Lung microvascular endothelial cell (primary cell): ENCODE measurements around the gene HEG1. TPM values are rescaled to one million over a fixed set of nuclear protein-coding genes. Genes with fewer than 3 reads are reported as not detected.
"Not testable (repeated sequence)": the region's sequence is repeated elsewhere in the genome, so short reads cannot be mapped to it uniquely, and the experiment has no call there.

Source experiments
- DNase-seq, 2 donors: peaks; one replicate each; pipeline versions ENCODE4 v3.0.0 to v3.0.0-alpha.2; 2010; ENCODE audit warnings: low read depth in 2 of 2
- total RNA-seq: library from RNA; depleted of rRNA; stranded (reverse); fragments of >200 nt; gene quantifications from 2 replicates; pipeline ENCODE4 v1.2.1, GENCODE V29; 2014

The HEG1 gene
- total RNA-seq, 1 donor from 2014 or later: 15.1 TPM

DNA sequence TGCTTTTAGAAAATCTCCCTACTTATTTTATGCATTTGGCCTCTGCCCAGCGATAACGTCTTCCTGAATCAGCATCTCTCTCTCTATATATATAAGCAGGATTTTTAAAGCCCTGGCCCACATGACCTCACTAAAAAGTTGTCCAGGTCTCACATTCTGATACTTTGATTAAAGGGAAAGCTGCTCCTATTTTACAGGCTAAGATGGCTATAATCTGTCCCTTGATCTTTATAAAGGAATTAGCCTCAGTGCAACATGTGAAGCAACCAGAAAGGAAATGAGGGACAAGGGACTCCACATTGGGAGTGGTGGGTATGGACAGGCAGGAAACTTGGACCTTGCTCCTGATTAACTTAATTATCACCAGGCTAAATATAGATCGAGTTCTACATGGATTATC is 95.7 kb downstream of the HEG1 start:
- DNase-seq: no peak

DNA sequence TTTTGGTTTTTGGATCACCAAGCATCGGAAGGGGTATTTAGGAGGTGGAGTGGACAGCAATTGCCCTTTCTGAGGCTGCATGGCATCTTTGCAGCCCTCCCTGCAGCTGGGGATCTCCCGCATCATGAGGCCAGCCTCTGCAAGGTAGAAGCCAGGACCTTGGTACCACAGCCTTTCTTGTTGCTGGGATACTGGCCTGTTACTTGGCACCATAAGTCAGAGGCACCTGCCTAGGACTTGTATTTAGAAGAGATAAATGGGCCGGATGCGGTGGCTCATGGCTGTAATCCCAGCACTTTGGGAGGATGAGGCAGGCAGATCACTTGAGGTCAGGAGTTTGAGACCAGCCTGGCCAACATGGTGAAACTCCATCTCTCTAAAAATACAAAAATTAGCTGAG is 97.8 kb downstream of the HEG1 start:
- not testable (repeated sequence) for DNase-seq

DNA sequence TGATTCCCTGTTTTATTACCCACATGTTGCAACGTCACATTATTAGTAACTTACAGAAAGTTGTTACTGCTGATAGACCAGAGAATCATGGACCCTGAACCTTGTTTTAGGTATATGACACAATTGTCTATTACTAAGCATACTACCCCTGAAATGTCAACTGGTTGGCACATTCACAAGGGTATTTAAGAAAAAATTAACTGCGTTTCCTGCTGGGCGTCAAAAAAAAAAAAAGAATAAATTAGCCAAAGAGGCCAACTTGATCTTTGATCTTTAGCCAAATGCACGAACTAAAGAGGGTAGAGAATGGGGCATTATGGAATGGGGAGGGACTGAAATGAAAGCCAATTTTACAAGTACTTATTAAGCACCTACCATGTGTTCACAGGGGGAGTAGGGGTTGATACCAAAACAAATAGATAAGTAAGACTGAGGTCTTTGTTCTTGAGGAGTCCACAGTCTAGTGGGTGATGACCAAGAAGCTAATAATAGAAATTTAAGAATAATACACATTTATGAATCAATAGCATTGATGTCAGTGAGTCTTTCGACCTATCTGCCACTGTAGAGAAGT is 103.4 kb downstream of the HEG1 start:
- DNase-seq: no peak

DNA sequence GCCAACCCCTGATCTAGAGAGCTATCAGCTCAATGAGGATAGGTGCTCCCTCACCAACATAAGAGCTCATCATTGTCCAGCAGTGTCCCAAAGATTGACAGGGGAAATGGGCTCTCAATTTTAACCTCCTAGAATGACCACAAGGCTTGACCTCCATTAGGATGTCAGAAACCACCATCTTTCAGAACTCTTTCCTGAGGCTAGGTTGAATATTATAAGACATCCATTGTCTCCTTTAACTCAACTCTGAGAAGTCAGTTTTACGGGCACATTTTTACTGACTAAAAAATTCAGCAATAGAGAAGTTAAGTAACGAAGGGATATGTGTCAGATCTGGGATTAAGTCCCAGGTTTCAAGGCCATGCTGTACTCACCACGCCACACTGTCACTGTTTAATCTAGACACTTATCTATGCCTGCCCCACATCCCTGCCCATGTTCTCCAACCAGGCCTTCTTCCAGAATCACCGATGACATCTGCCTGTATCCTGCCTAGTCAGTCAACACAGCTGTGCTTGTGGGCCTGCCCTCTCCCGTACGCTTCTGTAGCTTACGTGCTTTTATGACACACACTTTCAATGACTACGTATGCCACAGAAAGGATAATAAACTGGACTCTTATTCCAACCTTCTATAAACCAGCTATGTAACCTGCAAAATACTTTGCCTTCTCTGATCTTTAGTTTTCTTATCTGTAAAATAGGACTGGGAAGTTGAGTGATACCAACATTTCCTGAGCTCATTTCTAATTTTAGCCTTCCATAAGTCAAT is 104.1 kb downstream of the HEG1 start:
- peak in 1 of 2 donors; percentile 38 for DNase-seq

DNA sequence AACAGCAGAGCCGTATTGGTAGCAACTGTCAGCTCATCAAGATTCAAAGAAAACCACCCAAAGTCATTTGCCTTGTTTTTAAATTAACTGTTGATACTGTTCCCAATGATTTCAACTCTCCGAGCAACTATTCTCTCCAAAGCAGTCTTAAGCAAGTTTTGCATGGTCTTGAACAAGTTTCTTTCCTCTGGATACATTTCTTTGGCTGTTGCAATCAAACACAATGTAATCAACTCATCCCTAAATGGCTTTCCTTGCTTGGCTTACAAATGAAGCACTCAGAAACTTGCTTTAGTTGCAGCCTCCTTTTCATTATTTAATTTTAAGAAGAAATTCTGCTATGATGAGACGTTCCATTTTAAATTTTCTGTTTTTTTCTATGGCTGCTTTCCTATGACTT is 105.8 kb downstream of the HEG1 start:
- no peak for DNase-seq

DNA sequence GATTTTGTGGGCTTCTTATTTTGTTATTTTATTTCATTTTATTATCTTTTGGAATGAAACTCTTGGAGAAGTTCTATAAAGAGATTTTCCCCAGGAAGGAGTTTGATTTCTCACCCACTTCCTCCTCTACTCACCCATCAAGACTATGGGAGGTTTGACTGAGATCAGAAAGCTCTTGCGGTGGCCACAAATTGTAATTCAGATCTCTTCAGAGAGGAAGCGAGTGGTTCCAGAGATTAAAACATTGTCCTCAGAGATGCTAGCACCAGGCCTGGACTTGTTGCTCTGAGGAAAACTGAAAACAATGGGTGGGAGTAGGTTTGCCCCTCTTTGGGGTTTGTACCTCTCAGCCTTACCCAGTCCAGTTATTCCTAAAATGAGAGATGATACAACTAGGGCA is 113.2 kb downstream of the HEG1 start:
- no peak for DNase-seq

DNA sequence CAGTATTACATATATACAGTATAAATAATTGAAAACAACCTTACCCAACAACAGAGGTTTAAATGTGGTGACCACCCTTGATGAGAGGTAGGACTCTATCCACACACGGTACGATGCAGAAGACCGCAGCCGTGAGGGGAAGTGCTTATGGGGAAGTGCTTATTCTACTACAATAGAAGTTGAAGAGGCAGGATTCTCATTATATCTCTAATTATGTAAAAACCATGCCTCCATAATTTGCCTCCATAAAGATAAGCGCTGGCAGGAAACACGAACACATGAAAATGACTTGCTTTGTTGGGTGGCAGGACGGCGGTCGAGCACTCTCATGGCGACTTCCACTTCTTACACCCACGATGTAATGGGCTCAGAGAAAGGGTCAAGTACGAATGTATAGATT is 114.0 kb downstream of the HEG1 start:
- DNase-seq: no peak

DNA sequence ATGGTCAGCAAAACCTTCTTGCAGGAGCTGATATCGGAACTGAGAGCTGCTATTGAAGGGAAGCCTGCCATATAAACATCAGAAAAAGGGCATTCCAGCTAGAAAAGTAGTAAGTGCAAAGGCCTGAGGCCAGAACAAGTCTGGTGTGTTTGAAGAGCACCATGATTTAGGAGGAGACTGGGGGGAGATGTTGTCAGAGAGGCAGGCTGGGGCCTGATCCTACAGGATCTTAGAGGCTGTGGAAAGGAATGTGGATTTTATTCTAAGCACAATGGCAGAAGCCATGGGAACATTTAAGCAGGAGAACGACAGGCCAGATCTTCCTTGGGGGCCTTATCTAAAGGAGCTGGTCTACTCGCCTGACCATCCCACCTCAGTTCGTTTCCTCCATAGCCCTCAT is 116.1 kb downstream of the HEG1 start:
- DNase-seq: no peak

DNA sequence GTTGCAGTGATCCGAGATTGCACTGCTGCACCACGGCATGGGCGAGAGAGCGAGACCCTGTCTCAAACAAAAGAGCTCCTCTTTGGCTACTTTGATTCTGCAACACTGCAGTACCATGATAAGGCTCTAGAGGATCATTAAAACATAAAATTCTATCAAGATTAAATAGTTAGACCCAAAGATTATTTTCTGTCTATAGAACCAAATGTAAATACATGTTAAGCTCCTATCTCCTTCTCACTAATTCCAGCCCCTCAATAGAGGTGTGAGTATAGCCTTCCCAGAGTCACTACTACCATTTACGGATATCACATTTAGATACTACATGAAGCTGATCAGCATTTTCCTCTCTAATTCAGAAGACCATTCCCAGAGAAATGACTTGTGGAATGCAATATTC is 116.9 kb downstream of the HEG1 start:
- DNase-seq: no peak

DNA sequence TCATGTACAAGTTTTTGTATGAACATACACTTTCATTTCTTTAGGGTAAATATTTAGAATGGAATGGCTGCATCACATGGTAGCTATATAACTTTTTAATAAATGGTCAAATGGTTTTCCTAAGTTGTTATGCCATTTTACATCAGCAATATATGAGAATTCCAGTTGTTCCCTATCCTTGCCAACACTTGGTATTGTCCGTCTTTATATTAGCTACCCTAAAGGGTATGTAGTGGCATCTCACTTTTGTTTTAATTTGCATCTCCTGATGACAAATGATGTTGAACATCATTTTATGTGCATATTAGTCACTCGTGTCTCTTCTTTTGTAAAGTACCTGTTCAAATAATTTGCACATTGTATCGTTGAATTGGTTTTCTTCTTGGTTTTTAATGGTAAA is 118.7 kb downstream of the HEG1 start:
- no peak for DNase-seq

DNA sequence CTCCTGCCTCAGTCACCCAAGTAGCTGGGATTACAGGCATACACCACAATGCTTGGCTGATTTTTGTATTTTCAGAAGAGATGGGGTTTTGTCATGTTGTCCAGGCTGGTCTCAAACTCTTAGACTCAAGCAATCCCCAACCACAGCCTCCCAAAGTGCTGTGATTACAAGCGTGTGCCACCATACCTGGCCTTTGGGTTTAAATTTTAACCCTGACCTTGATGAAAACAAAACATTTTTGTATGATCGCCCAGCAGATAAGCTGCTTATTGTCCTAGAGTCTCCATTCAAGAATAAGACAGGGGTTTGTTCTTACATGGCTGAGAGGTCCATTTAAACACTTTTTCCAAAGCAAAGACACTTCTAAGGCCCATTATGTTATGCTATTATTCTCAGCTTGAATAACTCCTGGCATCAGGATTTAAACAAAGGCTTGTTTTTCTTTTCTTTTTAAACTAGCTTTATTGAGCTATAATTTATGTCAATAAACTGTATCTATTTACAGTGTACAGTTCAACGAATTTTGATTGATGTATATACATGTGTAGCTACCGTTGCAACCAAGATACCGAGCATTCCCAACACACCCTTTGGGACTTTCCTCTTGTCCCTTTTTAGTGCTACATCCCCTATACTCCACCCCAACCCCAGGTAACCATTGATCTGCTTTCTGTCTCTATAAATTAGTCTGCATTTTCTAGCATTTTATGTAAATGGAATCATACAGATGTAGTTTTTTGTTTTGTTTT is 119.8 kb downstream of the HEG1 start:
- no peak for DNase-seq

DNA sequence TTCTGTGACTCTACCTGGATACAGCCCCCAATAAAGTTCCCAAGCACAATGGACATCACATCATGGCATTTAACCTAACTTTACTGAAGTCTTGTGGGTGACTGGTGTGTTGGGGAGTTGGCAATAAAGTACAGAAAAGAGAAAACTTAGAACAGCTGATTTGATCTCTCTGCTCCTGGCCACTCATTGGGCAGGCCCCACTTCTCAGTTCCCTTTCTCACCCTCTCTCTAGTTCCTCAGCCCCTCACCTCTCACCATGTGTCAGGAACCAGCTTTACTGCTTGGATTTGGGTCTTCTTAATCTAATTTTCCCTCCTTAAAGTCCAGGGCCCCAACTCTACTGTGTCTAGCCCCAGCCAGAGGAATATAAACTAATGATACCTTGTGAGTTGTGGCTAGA is 120.5 kb downstream of the HEG1 start:
- no peak for DNase-seq

DNA sequence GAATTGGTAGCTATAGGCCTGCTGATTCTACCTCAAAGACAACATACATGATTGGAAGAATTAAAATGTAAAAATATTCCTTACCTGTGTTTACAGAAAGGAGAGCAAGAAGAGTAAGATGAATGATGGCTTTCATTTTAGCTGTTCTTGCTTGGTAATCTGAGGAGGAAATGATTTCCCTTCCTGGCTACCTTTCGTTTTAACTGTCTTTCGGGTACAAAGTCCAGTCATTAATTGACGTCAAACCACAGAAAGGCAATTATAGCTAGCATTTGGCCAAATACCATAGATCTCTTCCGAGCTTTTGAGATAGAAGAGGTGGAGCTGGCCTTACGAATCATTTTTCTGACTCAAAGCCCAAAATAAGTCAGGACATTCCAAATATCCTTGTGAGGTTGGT is 121.2 kb downstream of the HEG1 start, which contains the start of gene MUC13:
MUC13 (minus strand) TSS at position 175 of the 400 bp plus-strand sequence; CDS start at position 136, 39 bp downstream.
- DNase-seq: no peak

DNA sequence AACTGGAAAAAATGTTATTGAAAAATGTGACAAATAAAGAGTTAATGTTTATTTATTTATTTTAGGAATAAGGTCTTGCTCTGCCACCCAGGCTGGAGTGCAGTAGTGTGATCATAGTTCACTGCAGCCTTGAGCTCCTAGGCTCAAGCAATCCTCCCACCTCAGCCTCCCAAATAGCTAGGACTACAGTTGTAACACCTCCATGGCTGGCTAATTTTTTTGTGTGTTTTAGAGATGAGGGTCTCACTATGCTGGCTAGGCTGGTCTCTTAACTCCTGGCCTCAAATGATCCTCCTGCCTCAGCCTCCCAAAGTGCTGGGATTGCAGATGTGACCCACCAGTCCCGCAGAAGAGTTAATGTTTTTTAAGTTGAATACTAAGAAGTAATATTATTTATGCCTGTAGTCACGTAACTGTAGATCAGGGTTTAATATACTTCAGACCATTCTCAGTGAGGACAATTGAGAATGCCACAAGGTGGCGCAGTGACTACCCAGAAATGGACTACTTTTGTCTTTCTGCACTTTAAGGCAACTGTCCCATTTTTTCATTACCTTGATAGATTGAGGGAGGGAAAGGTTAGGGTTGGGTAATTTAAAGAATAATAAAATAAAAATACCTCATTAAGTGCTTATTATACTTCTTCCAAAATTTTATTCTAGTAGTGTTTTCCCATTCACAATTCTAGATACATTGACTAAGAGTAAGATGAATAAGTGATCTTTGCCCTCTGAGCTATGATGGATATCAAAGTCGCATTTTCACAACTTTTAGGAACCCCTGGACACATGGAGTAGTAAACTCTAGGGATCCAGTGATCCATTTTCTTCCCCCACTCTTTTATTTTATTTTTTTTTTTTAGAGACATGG is 127.2 kb downstream of the HEG1 start:
- DNase-seq: peak; percentile 77 to 84

DNA sequence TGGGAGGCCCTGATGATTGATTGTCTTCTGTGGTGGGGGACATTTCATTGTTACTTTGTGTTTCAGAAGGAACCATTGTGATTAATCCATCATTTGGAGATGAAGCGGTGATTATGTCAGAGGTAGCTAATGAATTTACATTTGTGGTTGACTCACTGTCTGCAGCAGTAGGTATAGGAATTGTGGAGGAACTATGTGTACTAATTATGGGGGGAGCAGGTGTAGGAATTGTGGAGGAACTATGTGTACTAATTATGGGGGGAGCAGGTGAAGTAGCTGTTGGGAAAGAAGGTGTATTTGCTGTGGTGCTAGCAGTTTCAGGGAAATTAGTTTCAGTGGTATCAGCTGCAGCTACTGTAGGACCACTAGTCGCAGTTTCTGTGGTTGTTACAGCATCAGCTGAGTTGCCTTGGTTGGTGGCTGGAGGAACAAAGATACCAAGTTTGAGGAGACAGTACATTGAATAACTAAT is 128.2 kb downstream of the HEG1 start:
- DNase-seq: no peak

DNA sequence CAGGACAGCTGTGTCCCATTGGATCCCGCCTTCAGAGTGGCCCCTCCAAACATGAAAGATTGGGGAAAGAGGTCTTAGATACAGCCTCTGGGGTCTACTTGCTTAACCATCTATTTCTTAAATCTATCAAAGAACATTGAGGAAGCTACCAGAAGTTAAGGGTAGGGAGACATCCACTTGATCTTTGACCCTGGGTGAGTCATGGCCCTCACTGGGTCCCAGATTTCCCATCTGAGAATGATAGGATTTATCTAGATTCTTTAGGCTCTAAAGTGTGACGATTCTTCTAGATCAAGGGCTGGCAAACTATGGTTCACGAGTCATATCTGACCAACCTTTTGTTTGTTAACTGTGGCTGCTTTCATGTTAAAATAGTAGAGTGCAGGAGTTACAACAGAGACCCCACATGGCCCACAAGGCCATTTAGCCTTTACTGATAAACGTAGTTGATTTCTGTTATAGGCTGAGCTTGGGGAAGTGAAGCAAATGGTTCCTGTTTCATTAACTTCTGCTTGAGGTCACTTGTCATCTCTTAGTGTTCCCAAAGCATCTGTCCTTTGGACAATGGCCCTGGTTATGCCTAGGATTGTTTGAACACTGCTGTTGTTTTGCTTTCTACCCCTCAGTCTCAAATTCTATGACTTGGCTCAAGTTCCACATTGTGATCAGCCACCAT is 129.2 kb downstream of the HEG1 start:
- no peak for DNase-seq

DNA sequence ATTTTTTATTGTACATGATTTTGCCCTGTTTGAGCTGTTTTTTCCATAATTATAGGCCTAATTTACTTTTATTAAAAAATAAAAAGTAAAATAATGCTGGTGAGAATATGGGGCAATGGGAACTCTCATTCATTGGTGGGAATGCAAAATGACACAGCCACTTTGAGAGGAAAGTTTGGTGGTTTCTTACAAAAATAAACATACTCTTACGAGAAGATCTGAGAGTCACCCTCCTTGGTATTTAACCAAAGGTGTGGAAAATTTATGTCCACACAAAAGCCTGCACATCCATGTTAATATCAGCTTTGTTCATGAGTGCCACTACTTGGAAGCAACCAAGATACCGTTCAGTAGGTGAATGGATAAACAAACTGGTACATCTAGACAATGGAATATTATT is 131.1 kb downstream of the HEG1 start:
- DNase-seq: no peak

DNA sequence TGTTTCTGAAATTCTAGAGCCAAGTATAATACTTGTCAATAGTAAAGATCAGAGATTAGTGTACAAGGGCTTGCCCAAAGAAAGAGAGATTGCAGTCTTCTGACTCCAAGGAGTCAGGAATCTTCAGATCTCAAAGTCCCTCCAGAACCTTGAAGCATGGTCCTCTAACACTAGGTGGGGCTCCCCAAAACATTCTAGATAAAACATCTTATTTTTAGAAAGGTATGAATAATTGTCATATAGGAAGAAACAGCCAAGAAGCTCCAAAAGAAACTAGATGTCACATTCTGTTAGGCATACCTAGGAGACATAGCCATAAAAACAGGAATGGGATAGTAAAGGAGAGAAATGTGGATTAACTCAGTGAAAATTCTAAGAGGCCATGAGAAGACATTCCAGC is 132.0 kb downstream of the HEG1 start:
- DNase-seq: no peak

DNA sequence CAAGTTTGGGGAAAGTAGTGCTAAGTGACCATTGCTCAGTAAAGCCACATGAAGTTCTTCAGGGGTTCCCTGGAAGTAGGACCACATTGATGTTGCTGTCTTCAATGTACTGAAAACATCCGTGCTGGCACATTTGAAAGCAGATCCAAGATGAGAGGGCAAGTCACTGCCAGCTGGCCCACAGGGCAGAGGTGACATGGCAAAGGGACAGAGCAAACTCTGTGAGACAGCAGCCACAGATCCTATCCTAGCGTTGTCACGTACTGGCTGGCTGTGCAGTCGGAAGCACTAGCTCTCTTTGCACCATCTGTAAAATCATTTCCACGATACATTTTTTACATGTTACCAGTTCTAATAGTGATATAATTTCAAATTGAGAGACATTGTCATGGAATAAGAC is 135.1 kb downstream of the HEG1 start:
- DNase-seq: no peak

DNA sequence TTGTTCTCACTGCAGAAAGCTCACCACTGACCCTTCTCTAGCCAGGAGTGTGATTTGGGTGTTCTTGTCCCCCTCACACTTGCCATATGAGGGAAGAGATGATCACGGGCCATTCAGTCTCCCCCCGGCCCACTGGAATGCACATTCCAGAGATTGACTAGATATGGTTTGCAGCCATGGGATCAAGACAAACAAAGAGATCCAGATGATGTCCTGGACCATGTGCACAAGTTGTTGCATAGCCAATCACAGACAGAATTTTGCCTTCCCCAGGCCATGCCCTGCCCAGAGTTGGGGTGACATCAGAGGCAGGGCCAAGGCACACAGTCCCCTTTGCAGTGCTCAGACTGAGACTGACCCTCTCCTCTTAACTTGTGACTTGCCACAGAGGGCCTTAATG is 136.0 kb downstream of the HEG1 start:
- DNase-seq: no peak

DNA sequence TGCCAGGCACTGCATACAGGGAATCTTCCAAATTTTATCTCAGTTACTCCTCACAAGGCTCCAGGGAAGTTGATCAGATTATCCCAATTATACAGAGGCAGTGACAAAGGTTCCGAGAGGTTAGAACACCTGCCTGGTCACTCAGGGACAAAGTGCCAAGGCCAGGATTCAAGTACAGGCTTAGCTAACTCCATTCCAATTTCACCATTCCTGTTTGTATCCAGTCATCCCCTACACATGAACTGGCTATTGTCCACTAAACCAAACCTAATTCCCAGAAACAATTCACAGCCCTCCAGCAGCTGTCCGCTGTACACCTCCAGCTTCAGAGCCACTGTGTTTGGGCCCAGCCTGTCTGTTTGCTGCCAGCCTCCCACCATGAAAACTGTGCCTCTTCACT is 137.3 kb downstream of the HEG1 start:
- DNase-seq: no peak
